Suprapubic skin (tissue), 4 donors: ENCODE measurements around the gene TFPI. TPM values are rescaled to one million over a fixed set of nuclear protein-coding genes. Genes with fewer than 3 reads are reported as not detected.

Source experiments
- DNase-seq, 2 donors: peaks; one replicate each; pipeline ENCODE4 v3.0.0-alpha.2; 2019; ENCODE audit warnings: low spot score in 2 of 2
- H3K27ac ChIP-seq: fragments of 200-600 bp; sonication (generic); one replicate; pipeline ENCODE4 v1.5.1; 2019
- H3K27me3 ChIP-seq: fragments of 200-600 bp; sonication (generic); one replicate; pipeline ENCODE4 v1.5.1; 2019
- H3K36me3 ChIP-seq: fragments of 200-600 bp; sonication (generic); one replicate; pipeline ENCODE4 v1.5.1; 2019
- H3K4me1 ChIP-seq: fragments of 200-600 bp; sonication (generic); one replicate; pipeline ENCODE4 v1.5.1; 2019
- H3K4me3 ChIP-seq: fragments of 200-600 bp; sonication (generic); one replicate; pipeline ENCODE4 v1.5.1; 2019; ENCODE audit warnings: mild to moderate bottlenecking
- H3K9me3 ChIP-seq: fragments of 200-600 bp; sonication (generic); one replicate; pipeline ENCODE4 v1.5.1; 2019
- CTCF ChIP-seq, 2 donors: fragments of 200-600 bp in 1 of 2; fragments of 450-650 bp in 1 of 2; sonication (generic) in 1 of 2; IDR thresholded peaks; one replicate each; pipeline ENCODE4 v1.5.1; 2016 to 2019; ENCODE audit warnings: antibody characterized with exemption in 2 of 2, mild to moderate bottlenecking in 1 of 2, moderate library complexity in 1 of 2
- EP300 ChIP-seq: sonication (generic); formaldehyde crosslinking; IDR thresholded peaks from one replicate; pipeline ENCODE4 v1.6.1; 2017; ENCODE audit warnings: antibody characterized with exemption
- POLR2A ChIP-seq, 2 donors: fragments of 450-650 bp; IDR thresholded peaks; one replicate each; pipeline ENCODE4 v1.6.1; 2017; ENCODE audit warnings: antibody characterized with exemption in 2 of 2, mild to moderate bottlenecking in 2 of 2, moderate library complexity in 2 of 2
- POLR2AphosphoS5 ChIP-seq, 3 donors: sonication (generic); formaldehyde crosslinking; IDR thresholded peaks; one replicate each; pipeline ENCODE4 v1.6.1; 2017; ENCODE audit warnings: antibody characterized with exemption in 3 of 3
- WGBS: methylation state at CpG from one replicate; pipeline ENCODE4 v1.1.5; 2018; 5-methylcytosine and 5-hydroxymethylcytosine counted together
- total RNA-seq, 4 donors: library from RNA; depleted of rRNA; stranded (reverse); fragments of >200 nt; gene quantifications; one replicate each; pipeline ENCODE4 v1.1.0, GENCODE V29; 2016

The TFPI gene
- total RNA-seq, 4 donors from 2014 or later = 6.3 to 23.1 (median 18.0) TPM

GRCh38 chr2:187493877-187494568 lies 60.2 kb downstream of the TFPI start:
- no peak overlapping the region for H3K27ac ChIP-seq
- no peak overlapping the region for H3K4me3 ChIP-seq
- 86% methylated on average over 3 of the region's 3 CpGs for WGBS
- H3K9me3 ChIP-seq = peaks cover 5% of the 10 kb centered on the region
- no peak for TF ChIP-seq POLR2A (IDR thresholded peaks at IDR 0.05)
- no peak for TF ChIP-seq POLR2AphosphoS5 (IDR thresholded peaks at IDR 0.05)
- no peak for TF ChIP-seq EP300
- no peak for TF ChIP-seq CTCF (IDR thresholded peaks at IDR 0.05)
- H3K36me3 ChIP-seq = no peaks in the 10 kb centered on the region
- no peak for DNase-seq
- no peaks in the 10 kb centered on the region for H3K4me1 ChIP-seq
- no peaks in the 10 kb centered on the region for H3K27me3 ChIP-seq

- Histone ChIP-seq H3K4me1 (no peaks in the 10 kb centered on the region), H3K9me3 (peaks cover 5% of the 10 kb centered on the region), H3K27ac (no peak overlapping the region), H3K27me3 (no peaks in the 10 kb centered on the region), H3K36me3 (no peaks in the 10 kb centered on the region), H3K4me3 (no peak overlapping the region)
- DNase-seq = no peak
- WGBS = 82% methylated on average over 5 of the region's 5 CpGs
- no peak for TF ChIP-seq POLR2AphosphoS5 (IDR thresholded peaks at IDR 0.05)
- no peak for TF ChIP-seq CTCF (IDR thresholded peaks at IDR 0.05)
- no peak for TF ChIP-seq EP300
- TF ChIP-seq POLR2A (IDR thresholded peaks at IDR 0.05) = no peak
Measured at GRCh38 chr2:187493180-187493579, 61.1 kb downstream of the TFPI start.

GRCh38 chr2:187486241-187486640 lies 68.0 kb downstream of the TFPI start:
- H3K36me3 ChIP-seq = no peaks in the 10 kb centered on the region
- H3K27me3 ChIP-seq = no peaks in the 10 kb centered on the region
- H3K9me3 ChIP-seq = no peaks in the 10 kb centered on the region
- no peak for TF ChIP-seq CTCF (IDR thresholded peaks at IDR 0.05)
- H3K4me1 ChIP-seq = no peaks in the 10 kb centered on the region
- no peak overlapping the region for H3K4me3 ChIP-seq
- DNase-seq = no peak
- no peak overlapping the region for H3K27ac ChIP-seq

- H3K36me3 ChIP-seq = no peaks in the 10 kb centered on the region
- no peaks in the 10 kb centered on the region for H3K9me3 ChIP-seq
- 82% methylated on average over 1 of the region's 1 CpG for WGBS
- H3K4me1 ChIP-seq = no peaks in the 10 kb centered on the region
- TF ChIP-seq POLR2AphosphoS5 (IDR thresholded peaks at IDR 0.05) (no peak), CTCF (IDR thresholded peaks at IDR 0.05) (no peak), EP300 (no peak), POLR2A (IDR thresholded peaks at IDR 0.05) (no peak)
- H3K27ac ChIP-seq = no peak overlapping the region
- H3K4me3 ChIP-seq = no peak overlapping the region
- no peaks in the 10 kb centered on the region for H3K27me3 ChIP-seq
- no peak for DNase-seq
Measured at GRCh38 chr2:187485523-187485922, 68.7 kb downstream of the TFPI start.

GRCh38 chr2:187483537-187483936 lies 70.7 kb downstream of the TFPI start:
- TF ChIP-seq CTCF (IDR thresholded peaks at IDR 0.05) (no peak), POLR2AphosphoS5 (IDR thresholded peaks at IDR 0.05) (no peak), EP300 (no peak), POLR2A (IDR thresholded peaks at IDR 0.05) (no peak)
- no peak overlapping the region for H3K27ac ChIP-seq
- no peaks in the 10 kb centered on the region for H3K27me3 ChIP-seq
- 19% methylated on average over 2 of the region's 2 CpGs for WGBS
- H3K9me3 ChIP-seq = no peaks in the 10 kb centered on the region
- H3K4me3 ChIP-seq = no peak overlapping the region
- H3K36me3 ChIP-seq = no peaks in the 10 kb centered on the region
- no peaks in the 10 kb centered on the region for H3K4me1 ChIP-seq
- no peak for DNase-seq
